IPS DF 4.7 (cell line): Measurements from ENCODE around the gene PPP1R10.

Experiments
- DNase-seq: peaks from one replicate; pipeline ENCODE4 v3.0.0-alpha.2; 2013; ENCODE audit warnings: low spot score; ENCODE audit errors: extremely low read depth

PPP1R10 gene

DNA sequence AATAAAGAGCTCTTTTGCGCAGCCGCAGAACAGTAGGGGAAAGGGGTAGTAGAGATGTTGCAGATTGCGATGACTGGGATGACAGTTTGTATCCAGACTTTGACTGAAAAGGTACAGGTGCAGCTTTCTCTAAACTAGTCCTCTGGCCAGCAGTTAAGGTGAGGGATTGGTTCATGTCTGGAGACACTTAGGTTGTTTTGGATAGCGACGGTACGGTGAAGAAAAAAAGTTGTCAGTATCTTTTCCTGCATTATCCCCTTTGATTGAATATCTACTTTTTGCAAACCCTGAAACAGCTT is 59.4 kb downstream of the PPP1R10 start:
- DNase-seq: no peak

- no peak for DNase-seq
Observed at GRCh38 chr6:30556906-30557682, 59.9 kb downstream of the PPP1R10 start, which contains the start of gene PRR3. TSS of gene PRR3 (plus strand) at chr6:30557295. CDS start at chr6:30557345, 50 bp downstream.

DNA sequence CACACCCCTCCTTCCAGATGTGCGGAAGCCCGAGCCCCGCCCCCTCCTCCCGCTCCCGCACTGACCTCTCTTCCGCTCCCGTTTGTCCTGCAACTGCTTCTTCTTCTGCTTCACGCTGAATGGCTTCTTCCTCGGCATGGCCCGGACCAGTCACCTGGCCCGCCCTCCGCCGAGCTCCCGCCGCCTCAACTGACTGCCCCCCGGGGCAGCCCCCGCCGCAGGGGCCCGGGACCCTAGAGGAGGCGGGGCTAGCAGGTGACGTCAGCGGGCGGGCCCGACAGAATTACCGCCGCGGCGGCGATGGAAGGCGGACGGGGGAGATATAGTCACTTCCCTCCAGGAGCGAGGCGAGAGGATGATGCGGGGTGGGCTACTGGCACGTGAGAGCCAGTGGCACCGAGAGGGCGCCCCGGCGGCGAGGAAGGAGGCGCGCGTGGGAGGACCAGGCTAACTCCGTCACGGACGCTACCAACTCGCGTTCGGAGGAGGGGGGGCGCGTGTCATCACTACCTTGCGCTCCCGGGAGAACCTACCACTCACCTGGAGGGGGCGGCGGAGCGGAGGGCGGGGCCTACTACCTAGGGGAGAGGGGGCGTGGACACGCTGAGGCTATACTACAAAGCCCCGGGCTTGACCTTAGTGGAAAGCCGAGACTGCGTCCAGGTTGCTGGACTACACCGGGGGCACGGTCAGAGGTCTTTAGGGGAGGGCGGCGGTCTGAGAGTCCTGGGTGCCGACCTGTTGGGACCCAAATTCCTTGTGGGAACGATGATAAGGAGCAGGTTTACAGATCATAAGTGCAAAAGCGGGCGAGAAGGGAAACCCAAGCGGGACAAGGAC is 60.8 kb downstream of the PPP1R10 start, which contains the start of gene GNL1:
Gene GNL1 (minus strand): TSS at position 424 of the 840 bp plus-strand sequence. CDS start 286 bp downstream, at position 138.
- no peak for DNase-seq

DNA sequence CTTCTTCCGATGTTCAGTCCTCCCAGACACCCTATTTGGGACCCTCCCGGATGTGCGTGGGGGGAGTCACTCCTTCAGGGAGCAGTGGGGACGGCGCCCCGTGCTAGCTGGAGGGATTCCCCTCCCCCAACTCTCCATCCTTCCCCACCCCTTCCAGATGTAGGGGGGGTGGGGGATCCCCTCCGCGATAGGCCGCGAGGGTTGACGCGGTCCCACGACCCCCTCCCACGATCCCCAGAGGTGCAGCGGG is 61.3 kb downstream of the PPP1R10 start:
- no peak for DNase-seq

DNA sequence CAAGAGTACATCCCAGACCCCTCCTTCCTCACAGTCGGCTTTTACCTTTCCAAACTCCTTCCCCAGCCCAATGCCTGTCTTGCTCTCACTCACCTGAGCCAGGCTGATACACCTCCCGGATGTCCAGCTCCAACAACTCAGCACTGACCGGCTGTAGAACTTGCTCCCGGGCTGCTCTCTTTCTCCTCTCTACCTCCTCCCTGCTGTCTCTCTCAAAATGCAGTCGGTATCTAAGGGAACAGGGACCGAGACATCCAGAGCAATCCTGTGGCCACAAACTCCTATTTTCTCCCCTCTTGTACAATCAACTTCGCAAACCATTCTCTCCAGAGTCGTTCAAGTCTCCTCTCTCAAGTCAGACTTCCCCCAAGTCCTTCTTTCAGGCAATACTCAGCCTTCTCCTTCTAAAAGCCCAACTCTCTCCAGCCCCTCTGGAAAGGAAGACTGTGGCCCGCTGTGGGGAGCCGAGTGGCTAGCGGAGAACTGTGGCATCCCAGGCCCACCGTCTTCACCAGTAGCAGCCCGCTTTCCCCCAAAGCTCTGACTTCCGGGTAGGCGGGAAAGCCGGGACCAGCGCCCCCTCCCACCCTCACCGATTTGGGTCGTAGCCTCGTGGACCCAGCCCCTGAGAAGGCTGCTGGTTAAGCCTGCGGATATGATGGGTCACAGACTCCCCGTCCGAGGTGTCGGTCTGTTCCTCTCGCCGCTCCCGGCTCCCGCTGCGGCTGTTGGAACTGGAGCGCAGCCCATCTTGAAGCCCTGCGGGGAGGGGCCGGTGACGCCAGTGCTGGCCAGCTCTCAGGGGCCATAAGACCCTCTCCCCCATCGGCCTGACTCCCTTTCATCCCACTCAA is 61.9 kb downstream of the PPP1R10 start:
- no peak for DNase-seq

GRCh38 chr6:30554404-30554803 is 62.6 kb downstream of the PPP1R10 start:
- DNase-seq: no peak
